ENCODE results near the gene PLD2.
"Not testable (repeated sequence)": the region's sequence is repeated elsewhere in the genome, so short reads cannot be mapped to it uniquely, and the experiment has no call there.

- not testable (repeated sequence) for TF ChIP-seq ZMIZ1 (IDR thresholded peaks at IDR 0.05; ENCODE audit: low read depth in 2 of 2, low read length in 2 of 2); NCOA1 (IDR thresholded peaks at IDR 0.05; ENCODE audit: low read depth); ZFP1 (CRISPR knock-in tag; IDR thresholded peaks at IDR 0.05); CTCF (IDR thresholded peaks at IDR 0.05 in 2 of 3, conservative IDR thresholded peaks at IDR 0.05 in 1 of 3; ENCODE audit: insufficient read depth in 2 of 3, low read depth in 1 of 3, low read length in 3 of 3)
Observed at GRCh38 chr17:4832829-4833177, 25.9 kb downstream of the PLD2 start.
